Medulla oblongata (tissue), 1 donor: ENCODE data around the gene FAM25G.
"Not testable (repeated sequence)": the region's sequence is repeated elsewhere in the genome, so short reads cannot be mapped to it uniquely, and the experiment has no call there.

Source experiments
- DNase-seq: peaks from one replicate; pipeline ENCODE4 v3.0.0-alpha.2; 2015; ENCODE audit errors: extremely low spot score

Gene FAM25G

DNA sequence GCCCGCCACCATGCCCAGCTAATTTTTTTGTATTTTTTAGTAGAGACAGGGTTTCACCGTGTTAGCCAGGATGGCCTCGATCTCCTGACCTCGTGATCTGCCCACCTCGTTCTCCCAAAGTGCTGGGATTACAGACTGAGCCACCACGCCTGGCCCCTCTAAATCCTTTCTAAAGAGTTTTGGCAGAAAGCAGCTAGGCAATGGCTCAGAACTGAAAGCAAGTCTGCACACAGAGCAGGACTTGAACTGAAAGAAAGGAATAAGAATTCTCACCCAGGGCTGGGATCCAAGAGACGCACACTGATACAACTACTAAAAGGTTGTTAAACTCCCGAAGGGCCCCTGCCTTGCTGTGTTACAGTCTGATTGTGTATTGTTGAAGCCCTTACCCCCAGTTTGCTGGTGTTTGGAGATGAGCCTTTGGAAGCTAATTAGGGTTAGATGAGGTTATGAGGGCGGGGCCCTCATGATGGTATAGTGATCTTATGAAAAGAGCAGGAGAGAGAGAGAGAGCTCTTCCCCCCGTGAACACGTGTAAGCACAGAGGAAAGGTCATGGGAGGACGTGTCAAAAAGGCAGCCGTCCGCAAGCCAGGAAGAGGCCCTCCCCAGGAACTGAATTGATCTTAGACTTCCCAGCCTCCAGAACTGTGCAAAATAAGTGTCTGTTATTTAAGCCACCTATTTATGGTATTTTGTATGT lies 26.1 kb downstream of the FAM25G start:
- DNase-seq: not testable (repeated sequence)

DNA sequence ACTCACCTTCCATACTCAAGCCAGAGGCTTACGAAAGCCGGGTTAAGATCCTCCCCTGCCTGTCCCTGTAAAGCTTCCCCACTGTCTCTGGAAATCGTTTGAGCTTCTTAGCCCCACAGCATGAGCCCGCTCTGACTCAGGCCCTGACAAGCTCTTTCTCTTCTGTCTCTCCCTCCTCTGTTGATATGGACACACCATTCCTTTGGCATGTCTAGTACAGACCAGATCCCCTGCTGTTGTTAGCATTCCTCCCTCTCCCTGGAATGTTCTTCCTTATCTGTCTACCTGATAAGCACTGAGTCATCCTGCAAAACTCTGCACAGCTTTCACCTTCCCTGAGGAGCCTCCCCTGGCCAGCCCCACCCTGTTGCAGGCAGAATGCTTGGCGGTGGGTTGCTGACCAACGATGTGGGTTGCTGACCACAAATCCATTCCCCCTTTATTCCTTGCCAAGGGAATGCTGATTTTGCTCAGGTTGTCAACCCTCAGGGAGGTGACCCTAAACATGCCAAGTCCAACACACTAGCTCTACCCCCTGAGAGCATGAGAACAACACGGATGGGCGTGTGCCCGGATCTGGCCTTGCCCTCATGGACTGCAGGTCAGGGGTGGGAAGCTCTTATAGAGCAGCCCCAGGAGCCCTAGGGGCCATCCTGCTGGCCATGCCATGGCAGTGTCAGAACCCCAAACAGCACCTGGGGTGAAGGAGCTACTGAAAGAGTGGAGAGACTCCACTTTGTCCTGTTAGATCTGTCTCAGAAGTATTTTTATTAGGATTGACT lies 28.7 kb downstream of the FAM25G start:
- DNase-seq: not testable (repeated sequence)

DNA sequence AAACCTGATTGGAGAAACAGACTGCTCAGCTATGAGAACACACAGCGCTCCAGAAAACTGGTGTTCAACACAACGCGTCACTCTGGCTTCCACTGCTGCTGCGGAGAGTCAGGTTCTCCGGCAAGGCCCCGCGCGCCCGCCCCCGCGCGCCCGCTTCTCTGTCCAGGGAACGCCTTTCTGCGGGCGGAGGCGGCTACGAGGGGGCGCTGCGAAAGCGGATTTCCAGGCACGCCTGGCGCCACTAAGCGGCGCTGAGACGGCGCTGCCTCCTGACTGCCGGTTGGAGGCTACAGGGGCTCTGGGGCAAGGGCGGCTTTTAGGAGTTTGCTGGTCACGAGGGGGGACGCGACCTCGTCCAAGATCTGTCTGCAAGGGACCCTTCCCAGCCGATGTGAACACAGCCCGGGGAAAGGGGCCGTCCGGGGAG lies 30.2 kb downstream of the FAM25G start:
- not testable (repeated sequence) for DNase-seq

DNA sequence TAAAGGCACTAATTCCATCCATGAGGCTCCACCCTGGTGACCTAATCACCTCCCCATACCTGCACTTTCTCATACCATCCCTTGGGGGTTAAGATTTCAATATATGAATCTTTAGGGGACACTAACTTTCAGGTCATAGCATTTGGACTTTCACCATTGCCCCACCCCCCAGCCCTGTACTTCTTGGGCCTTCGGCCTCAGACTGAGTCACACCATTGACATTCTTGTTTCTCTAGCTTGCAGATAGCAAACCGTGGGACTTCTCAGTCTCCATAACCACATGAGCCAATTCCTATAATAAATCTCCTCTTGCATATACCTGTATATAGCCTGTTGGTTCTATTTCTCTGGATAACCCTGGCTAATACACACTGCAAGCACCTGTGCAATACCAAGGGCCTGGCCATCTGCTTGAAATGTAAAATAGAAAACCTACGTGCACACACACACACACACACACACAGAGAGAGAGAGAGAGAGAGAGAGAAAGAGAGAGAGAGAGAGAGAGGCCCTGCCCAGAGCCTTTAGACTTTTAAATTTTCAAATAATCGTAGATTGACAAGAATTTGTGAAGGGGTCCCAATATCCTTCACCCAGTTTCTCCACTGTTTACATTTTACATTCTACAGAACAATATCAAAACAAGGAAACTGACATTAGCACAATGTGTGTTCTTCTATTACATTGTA lies 32.9 kb downstream of the FAM25G start:
- DNase-seq: no peak

DNA sequence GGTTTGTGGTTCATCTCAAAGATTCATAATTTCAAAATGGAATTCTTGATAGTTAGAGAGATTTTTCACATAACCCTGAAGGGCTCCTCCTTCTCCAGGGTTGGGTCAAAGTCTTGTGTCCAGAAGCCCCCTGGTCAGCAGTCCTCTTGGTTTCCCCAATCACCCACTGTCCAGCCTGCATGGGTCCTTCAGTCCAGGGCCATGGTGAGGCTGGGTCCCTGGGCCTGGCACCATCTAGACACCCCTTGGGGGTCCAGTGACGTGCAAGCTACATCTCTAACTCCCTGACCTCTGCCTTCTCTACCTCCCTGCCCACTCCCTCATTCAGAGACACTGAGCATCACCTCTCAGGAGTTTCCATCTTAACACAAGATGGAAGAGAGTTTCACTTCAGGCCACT lies 33.7 kb downstream of the FAM25G start:
- DNase-seq: no peak

DNA sequence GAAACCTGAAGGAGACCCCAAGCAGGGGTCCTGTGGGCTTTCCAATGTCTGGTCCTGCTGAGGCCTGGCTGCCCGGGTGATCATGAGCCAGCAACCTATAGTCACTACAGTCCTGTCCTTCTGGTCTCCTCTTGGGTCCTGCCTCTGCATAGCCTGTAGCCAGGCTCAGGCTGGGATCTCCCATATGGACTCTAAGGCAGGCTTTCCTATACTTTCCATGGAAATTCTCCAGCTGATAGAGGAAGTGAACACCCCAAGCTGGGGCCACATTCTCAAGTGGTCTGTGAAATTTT lies 34.0 kb downstream of the FAM25G start:
- no peak for DNase-seq

DNA sequence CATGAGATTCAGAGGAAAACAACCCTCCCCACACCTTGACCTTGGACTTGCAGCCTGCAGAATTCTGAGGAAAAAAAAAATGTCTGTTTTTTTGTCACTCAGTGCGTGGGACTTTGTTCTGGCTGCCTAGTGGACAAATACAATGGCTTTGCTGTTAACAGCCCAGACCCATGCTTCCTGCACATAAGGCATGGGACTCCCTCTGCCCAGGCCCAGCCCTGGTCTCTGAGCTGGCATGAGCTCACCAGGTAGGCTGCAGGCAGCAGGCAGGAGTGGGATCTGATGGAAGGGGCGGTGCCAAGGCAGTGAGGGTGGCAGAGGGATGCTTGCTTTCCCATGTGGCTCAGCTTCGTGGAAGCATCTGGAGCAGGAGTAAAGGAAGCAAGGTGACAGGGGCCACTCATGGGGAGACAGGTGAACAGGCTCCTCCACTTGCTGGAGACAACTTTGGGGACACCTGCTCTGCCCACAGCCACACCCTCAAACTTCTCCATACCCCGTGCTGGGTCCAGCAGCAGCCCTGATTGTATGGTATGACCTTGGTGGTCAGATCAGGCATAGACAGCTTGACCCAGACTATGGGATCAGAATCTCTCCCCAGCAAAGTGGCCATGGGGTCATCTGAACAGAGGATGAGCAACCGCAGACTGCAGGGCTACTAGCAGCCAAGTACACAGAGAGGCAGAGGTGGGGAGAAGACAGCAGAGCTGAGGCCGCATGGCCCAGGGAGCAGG lies 34.5 kb downstream of the FAM25G start:
- DNase-seq: peak; percentile 44

DNA sequence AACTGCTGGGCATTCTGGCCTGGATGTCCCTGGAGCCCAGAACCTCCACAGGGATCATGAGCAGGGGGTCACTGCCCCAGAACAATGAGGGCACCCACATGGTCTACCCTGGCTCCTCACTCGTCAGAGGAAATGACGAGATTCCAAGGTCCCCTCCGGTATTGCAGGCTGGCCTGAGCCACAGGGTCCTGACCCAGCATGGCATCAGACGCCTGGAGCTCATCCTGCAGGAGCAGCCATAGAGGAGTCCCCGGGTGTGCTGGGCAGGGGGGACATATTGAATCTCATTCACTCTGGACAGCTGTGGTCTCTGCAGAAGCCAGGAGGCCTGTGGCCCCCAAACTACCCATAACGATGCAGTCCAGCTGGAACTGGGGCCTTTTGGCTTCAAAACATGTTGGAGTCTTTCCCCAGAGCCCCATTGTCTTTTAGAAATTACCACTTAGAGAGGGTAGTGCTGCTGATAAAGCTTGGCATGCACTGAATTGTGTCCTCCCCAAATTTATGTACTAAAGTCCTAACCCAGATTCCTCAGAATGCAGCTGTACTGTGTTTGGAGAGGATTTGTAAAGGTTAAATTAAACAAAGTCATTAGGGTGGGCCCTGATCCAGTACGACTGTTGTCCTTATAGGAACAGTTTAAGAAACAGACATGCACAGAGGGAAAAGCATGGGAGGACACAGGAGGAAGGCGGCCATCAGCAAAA lies 35.3 kb downstream of the FAM25G start:
- no peak for DNase-seq

DNA sequence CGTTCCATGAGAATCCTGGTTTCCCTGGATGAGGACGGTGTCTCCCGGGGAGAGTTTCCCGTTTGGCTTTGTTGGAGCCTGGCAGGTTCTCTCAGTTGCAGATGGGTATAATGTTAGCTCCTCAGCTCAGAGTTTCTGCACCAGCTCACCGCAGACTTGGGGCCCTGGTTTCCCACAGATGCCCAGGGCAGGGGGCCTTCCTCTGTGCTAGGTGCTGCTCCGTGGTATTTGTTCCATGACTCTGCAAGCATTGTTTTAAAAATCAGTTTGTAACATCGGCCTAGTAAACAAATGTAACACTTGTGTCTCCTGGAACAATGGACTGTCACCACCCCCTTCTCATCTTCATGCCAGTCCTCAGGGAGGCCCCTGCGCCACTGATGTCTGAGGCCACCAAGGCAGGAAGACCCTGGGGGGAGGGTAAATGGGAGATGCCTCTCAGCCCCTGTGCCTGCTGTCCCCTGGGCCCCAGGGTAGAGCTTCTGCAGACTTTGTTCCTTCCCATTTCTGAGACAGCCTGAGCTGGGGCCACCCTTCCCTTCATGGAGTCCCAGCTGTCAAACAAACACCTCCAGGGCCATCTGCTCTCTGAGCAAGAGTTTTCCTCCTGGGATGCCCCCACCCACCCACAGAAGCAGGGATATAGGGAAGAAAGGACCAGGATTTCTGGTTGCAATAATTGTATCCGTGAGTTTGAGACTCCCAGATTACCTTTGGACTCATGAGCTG lies 36.0 kb downstream of the FAM25G start:
- not testable (repeated sequence) for DNase-seq

DNA sequence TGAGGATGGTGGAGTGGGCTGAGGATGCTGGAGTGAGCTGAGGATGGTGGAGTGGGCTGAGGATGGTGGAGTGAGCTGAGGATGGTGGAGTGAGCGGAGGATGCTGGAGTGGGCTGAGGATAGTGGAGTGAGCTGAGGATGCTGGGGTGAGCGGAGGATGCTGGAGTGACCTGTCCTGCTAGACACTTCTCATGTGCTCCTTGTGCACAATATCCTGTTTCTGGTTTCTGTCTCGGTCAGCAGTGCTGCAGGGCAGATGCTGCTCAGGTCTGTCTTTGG lies 36.8 kb downstream of the FAM25G start:
- no peak for DNase-seq

DNA sequence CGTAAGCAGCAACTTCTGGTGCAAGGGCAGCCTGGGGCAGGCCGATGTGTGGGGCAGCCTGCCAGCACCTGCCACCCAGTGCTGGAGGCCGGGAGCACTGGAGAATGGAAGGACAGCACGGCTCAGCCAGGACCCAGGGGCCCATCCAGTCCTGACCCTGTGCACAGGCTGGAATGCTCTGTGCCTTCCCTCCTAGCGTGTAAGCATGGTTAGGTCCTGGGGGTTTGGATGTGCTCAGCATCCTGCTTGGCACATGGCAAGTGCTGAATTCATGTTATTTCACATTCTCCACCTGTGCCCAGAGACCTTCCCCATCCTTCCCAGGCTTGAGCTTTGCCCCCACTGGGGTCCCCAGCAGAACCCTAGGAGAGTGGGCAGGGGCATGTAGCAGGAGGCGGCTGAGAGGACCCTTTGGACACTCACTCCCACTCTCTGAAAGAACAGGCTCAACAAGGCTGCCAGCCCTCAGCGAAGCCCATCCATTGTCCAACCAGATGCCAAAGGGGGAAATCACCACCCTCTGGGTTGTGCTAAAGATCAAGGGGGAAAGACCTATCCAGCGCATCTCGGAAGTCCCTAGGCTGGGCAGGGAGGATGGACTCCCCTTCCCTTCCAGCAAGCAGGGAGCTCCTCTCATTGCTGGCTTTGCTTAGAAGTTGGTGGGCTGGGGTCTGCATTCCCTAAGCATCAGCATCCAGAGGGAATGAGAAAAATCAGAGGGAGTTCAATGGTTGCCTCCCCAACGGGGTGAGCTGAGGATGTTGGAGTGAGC lies 37.3 kb downstream of the FAM25G start:
- DNase-seq: no peak

DNA sequence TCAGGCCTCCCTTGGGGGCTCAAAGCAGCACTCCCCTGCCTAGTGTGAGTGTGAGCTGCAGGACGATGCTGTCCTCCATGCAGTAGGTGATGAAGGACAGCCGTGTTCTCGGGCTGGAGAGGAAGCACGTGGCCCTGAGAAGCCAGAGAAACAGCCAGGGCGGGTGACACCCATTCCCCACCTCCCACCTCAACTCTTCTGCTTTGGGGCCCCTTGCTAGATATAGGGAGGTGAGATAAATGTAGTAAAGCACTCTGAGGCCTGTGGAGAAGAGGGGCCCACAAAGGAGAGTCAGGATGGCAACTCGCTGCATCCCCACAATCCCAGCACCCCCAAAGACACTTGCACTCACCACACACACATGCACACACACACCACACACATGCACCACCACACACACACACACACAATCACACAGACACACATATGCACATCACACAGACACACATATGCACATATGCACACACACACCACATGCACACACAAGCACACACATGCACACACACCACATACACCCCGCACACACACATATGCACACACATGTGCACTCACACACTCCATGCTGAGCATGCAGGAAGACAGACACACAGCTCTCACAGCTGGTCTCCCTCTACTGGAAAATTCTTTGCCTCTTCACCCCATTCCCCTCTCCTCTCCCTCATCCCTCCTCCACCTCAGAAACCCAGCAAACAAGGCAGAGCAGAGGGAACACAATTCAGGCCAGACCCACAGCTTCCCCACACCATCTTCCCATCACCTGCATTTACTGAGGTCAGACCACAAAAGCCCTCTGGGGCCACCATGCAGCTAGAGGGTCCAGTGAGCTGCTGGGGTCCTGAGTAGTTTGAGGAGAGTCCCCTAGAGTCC lies 38.1 kb downstream of the FAM25G start:
- DNase-seq: no peak

DNA sequence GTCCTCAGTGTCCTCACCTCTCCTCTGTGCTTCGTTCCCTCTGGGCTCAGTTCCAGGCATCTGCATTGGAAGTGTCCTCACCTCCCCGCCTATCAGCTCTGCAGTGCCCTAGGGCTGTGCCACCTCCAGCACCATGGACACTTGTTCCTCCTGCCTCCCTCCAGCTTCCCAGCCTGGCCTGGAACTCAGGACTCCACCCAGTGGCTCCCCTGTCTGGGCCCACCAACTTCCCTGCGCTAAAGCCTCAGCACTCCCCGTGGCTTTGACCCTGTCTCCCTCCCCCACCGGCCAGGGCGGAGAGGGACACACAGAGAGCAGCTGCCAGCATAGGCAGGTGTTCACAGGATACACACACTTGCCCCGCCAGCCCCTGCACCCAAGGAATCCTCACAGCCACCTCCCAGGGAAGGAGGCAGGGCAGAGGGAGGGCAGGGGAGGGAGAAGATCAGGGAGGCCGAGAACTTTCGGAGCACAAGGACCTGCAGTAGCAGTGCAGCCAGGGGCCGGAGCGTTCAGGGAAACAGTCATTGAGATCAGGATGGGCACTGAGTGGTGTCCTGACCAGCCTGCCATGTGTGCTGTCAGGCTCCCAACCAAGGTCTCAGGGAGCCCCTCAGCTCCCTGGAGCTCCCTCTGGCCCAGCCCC lies 38.9 kb downstream of the FAM25G start:
- no peak for DNase-seq

DNA sequence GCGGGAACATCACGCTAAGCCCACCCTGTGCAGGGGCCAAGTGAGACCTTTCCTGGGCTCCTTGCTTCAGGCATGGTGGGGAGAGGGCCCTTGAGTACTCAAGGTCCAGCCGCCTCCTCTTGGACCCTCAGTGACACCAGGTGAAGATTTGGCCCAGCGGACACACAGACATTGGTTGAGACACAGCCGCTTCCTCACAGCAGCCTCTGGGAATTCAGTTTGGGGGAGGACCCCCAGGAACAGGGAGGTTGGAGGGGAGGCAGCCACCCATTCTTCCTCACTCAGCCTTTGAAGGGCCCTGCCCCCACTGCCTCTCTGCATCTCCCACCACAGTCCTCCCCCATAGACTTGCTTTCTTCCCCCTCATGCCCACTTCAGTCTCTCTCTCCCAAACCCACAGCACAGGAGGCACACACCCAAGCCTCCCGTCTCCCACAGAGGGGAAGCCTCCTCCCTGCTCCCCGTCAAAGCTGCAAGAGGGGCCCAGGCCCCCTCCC lies 39.5 kb downstream of the FAM25G start:
- no peak for DNase-seq

DNA sequence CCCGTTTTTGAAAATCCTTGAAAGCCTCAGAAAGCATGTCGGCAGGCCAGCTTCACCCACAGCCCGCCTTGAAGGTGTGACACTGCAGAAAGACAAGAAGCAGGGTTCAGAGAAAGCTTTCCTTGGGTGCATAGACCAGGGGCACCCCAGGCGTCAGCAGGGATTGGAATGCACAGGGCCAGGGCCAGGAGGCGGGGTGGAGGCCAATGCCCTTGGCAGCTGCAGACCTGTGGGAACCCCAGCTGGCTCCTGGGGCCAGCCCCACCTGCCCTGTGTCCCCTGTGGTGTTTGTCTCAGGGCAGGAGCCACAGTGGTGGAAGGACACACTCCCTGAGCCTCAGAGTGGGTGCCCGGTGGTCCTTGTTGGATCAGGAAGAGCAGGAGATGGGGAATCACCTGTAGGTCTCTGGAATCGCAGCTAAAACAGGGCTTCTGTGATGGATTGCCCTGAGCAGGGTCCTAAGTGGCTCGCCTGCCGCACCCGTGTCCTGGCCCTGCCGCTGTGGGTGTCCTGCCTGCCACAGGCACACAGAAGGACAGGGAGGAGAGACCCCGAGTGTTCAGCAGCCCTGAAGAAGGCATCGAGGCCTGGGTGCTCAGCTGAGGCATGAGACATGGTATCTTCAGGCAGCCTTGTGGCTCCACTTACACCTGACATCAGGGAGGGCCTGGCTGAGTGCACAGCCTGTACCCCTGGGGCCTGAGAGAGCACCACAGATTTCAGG lies 40.1 kb downstream of the FAM25G start:
- DNase-seq: no peak

DNA sequence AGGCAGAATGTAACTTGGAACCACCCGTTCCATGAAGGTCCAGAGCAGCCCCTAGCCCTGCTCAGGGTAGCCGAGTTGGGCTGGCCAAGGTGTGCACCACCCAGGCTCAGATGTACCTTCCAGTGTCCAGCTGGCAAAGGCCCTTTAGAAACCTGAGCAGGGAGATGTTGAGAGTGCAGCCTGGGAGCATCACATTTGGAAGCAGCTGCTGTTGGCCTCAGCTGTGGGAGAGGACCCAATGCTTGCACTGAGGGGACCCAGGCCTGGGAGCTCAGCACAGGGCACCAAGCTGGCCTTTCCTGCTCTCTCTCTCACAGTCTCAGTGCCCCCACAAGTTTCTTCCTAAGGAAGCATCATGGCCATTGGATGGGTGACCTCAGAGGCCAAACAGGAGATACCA lies 41.1 kb downstream of the FAM25G start:
- no peak for DNase-seq

DNA sequence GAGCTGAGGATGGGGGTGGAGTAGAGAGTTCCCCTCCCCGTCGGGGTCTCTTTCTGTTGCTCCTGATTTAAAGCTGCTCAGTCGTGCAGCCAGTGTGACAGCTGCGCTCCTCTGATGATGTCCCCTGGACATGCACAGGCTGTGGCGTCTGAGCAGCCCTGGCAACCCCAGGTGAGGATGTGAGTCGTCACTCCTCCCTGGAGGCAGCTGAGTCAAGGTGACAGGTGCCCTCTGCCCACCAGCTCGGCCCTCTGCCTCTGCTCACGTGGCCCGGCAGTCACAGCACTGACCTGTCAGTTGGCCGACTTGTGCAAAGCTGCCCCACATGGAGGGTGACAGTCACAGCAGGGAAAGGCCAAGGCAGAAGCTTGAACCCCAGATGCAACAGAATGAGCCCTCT lies 41.5 kb downstream of the FAM25G start:
- no peak for DNase-seq
